GM19372 (cell line): ENCODE data around the gene NODAL.

ENCODE experiments used
- ATAC-seq: cut with Tn5 transposase; IDR thresholded peaks from one replicate; pipeline ENCODE4 v1.9.1; 2021; ENCODE audit warnings: mild to moderate bottlenecking, low read depth, moderate library complexity; ENCODE audit not compliant: unreplicated experiment

Gene NODAL

GRCh38 chr10:70465278-70465677, 23.8 kb upstream of the NODAL start:
- no peak for ATAC-seq

- no peak for ATAC-seq
These were observed 21.0 kb upstream of the NODAL start for GRCh38 chr10:70462349-70462984.

- ATAC-seq: no peak
These were observed 20.2 kb upstream of the NODAL start for GRCh38 chr10:70461397-70462348.

- ATAC-seq: no peak
These were observed 18.5 kb upstream of the NODAL start for GRCh38 chr10:70459774-70460490.

DNA sequence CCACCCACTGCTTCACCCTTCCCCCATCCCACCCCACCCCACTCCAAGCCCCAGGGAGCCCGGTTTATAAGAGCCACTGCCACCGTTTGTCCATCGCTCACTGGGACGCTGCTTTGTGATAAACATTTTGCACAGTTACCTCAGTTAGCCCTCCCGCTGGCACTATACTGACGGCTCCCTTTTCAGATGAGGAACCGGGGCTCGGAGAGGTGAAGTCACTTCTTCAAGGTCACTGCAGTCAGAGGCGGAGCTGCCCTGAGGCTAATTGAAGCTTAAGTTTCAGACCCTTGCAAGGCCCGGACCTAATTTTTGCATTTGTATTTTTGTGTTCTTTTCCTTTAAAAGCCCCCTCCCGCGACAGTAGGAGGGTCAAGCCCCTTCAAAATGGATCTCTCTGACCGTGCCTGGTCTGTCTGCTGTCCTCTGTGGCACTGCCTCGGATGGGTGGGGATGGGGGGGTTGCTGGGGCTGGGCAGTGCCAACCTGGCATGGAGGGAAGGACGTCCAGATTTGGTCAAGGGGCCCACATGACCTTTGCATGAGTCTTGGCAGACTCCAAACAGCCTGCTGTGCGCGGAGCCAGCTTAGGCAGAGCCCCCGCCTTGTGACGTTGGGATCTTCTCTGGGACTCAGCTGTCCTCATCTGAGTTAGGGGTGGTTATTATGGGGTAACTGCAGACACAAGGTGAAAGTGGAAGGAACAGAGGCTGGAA, 17.7 kb upstream of the NODAL start:
- no peak for ATAC-seq

GRCh38 chr10:70458329-70459060, 17.0 kb upstream of the NODAL start:
- ATAC-seq: no peak

DNA sequence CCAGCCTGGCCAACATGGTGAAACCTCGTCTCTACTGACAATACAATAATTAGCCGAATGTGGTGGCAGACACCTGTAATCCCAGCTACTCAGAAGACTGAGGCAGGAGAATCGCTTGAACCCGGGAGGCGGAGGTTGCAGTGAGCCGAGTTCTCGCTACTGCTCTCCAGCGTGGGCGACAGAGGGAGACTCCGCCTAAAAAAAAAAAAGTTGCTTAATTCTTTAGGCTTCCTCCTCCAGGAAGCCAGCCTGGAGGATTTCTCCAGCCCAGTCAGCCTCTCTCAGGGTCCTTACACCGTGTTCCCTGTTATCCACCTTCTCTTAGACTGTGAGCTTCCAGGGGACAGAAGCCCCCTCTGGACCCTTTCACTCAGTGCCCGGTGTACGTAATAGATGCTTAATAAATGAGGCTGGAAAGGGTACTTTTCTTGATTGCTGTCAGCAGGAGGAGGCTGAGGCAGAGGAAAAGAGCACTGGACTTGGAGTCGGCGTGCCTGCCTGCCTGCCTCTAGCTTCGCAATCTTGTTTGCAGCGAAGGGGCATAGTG, 16.4 kb upstream of the NODAL start:
- no peak for ATAC-seq

DNA sequence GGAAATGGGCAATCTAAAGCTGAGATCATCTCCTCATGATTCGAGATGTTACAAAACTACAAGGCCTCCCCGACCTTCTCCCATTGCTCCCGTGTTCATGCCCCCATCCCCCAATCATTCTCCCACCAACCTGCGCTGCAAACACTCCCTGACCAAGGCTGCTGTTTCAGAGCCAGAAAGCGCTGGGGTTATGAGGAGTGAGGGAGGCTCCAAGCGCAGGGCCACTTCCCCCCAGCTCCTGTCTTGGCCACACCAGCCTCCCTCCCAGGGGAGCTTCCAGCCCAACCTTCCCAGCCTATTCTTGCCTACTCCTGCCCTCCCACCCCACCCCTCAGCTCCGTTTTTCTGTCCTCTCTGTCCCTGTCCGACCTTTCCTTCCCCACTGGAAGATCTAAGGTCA, 14.7 kb upstream of the NODAL start:
- no peak for ATAC-seq

DNA sequence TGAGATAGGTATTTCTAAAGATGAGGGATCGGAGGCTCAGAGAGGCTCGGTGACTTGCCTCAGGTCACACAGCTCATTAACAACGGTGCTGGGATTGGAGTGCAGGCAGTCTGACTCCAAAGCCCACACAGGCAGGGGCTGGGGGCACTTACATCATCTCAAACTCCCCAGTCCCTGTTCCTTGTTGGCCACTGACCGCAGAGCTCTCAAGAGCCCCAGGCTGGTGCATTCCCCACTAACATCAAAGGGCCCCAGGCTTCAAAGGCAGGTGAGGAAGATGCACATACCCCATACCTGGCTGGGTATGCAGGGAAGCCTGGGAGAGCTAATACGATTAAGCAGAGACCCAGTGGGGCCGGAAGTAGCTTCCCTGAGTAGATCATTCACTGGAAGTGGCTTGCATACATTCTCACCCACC, 13.7 kb upstream of the NODAL start:
- ATAC-seq: no peak

- ATAC-seq: no peak
These were observed 6.8 kb upstream of the NODAL start for GRCh38 chr10:70448236-70448635.

DNA sequence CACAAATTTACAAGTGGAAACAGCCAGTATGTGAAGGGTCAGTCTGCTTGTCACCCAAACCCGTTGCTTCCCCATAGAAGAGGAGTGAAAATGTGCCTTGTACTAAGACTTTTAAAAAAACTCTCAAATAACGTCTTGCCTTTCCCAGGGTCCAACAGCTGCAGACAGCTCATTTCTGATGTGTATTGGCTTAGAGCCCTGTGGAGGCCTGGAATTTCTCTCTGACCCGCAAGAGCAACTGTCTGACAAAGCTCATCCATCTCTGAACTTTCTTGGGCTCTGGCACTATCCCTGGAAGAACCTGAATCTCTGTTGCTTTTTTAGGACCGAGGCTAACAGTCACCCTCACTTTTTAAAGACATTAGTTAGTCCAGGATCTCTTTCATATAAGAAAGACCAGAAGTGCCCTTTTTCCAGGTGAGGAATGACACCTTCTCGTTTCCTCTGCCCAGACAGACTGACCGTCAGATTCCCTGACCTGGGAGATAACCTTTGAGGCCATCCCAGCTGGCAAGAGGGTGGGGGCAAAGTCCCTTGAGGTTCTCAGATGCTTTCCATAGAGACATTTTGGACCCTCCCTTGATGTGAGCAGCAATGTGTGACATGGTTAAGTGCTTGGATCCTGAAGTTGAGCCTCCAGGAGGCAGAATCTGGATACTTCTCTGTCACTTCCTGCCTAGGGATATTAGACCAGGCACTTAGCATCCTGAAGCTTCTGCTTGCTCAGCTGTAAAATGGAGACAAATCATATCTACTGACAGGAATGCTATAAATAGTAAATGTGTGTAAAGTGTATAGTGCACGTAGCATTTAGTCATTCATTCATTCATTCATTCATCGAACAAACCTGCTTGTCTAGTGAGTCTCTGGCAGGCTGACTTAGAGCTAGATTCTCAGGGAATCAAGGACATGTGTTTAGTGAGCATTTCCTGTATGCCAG, 4.5 kb upstream of the NODAL start:
- ATAC-seq: no peak

DNA sequence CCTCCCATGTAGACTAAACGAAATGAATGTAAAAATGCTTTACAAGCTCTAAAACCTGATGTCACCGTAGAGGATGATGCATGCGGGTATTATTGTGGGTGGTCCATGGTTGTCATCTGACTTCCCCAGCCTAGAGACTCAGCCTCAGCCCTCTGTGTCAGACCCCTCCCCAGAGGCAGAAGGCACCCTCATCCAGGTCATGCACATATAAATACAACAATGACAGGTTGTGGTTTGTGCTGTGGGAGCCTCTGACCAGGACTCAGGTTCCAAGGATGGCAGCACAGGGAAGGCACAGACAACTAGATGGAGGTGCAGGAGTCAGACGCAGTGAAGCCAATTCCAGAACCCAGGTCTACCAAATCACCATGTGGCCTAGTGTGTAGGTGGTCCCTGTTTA, 3.3 kb upstream of the NODAL start:
- ATAC-seq: no peak

DNA sequence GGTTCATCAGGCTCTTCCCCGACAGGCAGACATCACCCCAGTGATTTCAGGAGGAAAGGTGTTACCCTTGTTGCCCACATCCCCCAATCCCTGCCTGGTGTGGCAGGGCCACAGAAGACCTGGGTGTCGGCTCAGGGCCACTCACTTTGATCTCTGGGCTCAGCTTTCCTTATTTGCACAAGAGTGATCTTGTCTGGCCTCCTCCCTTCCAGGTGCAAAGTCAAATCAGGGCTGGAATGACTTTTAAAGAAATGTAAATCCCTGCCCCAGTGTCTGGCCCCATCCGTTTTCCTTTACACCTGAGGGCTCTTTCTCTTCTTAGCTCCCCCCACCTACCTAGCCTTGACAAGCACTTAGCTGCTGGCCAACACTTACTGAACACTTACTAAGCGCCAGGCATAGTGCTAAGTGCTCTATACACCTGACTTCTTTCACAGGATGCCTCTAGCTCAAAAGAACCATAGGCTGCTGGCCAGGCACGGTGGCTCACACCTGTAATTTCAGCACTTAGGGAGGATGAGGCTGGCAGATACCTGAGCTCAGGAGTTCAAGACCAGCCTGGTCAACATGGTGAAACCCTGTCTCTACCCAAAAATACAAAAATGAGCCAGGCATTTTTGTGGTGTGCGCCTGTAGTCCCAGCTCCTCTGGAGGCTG, 979 bp upstream of the NODAL start:
- ATAC-seq: no peak

- ATAC-seq: no peak
These were observed 421 bp upstream of the NODAL start for GRCh38 chr10:70441895-70442309.

DNA sequence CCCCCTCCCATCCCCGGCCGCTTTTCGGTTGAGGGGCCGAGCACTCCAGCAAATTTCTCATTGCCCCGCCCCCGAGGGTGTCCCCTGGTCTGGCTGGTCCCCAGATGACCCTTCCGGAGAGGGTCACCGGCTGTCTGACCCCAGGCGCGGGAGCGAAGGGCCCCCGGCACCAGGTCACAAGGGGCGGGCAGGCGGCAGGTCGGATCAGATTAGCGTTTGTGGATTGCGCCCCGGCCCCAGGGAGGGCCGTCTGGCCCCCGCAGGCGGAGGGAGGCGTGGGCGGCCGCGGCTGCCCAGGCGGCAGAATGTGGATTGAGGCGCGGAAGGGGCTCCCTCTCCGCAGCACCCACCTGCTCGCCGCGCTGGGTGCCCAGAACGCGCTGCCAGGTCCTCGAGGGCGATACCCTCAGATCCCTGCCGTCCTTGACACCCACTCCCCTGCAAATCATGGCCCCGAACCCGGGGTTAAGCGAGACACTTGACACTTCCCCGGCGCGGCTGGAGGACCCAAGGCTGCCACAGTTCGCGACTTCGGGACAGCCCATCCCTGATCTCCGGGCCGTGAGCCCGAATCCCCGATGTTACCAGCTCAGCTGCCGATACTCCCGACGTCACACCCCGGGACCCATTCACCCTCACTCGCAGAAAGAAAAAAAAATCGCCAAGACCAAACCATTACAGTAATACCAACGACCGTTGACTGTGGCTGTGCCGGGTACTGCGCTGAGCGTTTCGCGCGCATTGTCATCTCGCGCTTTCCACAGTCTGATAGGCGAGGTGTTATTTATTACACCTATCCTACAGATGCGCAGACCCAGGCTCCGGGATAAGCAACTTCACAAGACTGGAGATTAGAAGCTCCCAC, 953 bp downstream of the NODAL start:
- no peak for ATAC-seq

DNA sequence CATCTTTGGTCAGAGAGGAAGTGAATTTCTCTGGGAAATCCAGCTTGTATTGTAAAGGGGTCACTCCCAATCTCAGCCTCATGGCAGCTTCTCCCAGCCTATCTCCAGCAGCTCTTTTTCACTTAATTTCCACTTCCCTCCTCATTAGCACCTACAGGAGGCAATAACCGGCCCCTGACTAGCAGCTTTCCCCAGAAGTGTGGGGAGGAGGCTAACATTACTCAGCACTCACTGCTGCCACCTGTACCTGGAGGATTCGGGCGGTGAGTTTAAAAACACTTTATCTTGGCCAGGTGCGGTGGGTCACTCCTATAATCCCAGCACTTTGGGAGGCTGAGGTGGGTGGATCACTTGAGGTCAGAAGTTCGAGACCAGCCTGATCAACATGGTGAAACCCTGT, 3.8 kb downstream of the NODAL start:
- no peak for ATAC-seq
